Muscle layer of duodenum (tissue), 2 donors: ENCODE data around the gene LDLRAP1.
A peak's percentile ranks its signal among the peaks of the same experiment; 100 is the strongest.

Experiments
- H3K27ac ChIP-seq: one replicate; pipeline ENCODE4 v1.7.0; 2013; ENCODE audit warnings: mild to moderate bottlenecking, low read length
- H3K27me3 ChIP-seq: one replicate; pipeline ENCODE4 v1.7.0; 2013; ENCODE audit warnings: low read depth, mild to moderate bottlenecking, control low read depth, low read length
- H3K36me3 ChIP-seq, 2 donors: one replicate each; pipeline ENCODE4 v1.7.0; 2013; ENCODE audit warnings: low read length in 2 of 2, control low read depth in 1 of 2, mild to moderate bottlenecking in 1 of 2; ENCODE audit not compliant: insufficient read depth in 2 of 2, control insufficient read depth in 1 of 2
- H3K4me1 ChIP-seq, 2 donors: one replicate each; pipeline ENCODE4 v1.7.0; 2013; ENCODE audit warnings: low read length in 2 of 2, mild to moderate bottlenecking in 2 of 2, control low read depth in 1 of 2, moderate library complexity in 1 of 2; ENCODE audit not compliant: insufficient read depth in 2 of 2, control insufficient read depth in 1 of 2
- H3K4me3 ChIP-seq, 2 donors: one replicate each; pipeline ENCODE4 v1.7.0; 2013; ENCODE audit warnings: low read length in 2 of 2, low read depth in 1 of 2, mild to moderate bottlenecking in 1 of 2
- H3K9me3 ChIP-seq, 2 donors: one replicate each; pipeline ENCODE4 v1.7.0; 2013; ENCODE audit warnings: low read length in 2 of 2, control low read depth in 1 of 2, mild to moderate bottlenecking in 1 of 2; ENCODE audit not compliant: control insufficient read depth in 1 of 2
- donor health status: healthy.

The LDLRAP1 gene

DNA sequence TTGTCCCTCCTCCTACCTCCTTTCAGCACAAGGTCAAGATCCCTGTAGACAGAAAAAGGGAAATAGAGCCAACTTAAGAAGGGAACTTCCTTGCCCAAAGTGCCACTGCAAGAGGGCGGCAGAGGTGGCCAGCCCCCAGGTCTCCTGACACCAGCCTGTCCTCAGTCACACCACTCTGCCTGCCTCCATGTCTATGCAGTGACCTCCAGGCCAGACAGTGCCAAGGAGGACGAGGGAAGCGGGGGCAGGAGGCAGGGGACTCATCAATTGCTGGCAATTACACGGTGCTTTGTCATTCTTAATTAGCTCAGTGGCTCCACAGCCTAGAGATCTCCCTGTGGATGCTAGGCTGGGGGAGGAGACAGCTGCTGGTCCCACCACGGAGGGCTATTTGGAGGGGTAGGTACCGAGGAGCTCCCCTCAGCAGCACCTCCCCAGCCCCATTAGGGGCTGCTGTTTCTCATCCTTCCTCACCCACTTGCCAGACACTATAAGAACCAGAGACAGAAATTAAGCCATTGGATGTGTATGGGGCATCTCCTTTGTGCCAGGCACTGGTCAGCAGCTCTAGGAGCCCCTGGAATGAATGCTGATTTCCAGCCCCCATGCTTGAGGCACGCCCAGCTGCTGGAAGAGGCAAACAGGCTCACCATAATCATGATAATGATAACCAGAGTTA, 6.1 kb upstream of the LDLRAP1 start:
- Histone ChIP-seq H3K27me3 (no peaks in the 10 kb centered on the region), H3K4me3 (no peak overlapping the region), H3K9me3 (no peaks in the 10 kb centered on the region), H3K36me3 (no peaks in the 10 kb centered on the region), H3K27ac (no peak overlapping the region), H3K4me1 (no peaks in the 10 kb centered on the region)

DNA sequence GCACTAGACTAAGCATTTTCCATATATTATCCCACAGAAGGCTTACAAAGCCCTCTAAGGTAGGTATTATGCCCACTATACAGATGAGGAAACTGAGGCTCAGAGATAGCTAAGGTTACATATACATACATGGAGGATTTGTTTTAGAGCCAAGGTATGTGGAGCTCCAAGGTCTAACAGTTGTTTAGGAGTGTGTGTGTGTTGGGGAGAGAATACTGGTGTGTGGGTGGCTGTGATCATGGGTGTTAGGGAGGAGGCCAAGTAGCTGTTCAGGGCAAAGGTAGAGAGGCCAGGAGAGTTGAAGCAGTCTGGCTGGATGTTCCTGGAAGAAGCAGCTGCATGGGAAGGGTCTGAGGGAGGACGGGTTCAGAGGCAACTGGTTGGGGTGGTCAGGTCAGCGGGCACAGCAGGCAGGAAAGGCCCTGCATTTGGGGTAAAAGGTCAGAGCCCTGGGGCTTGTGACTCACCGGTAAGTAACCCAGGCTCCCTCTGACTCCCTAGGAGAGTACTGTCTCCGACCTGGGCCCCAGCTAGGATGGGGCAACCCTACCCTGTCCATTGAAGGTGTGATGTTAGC, 5.1 kb upstream of the LDLRAP1 start:
- Histone ChIP-seq H3K9me3 (no peaks in the 10 kb centered on the region), H3K27me3 (no peaks in the 10 kb centered on the region), H3K4me3 (no peak overlapping the region), H3K36me3 (no peaks in the 10 kb centered on the region), H3K4me1 (peaks cover 0 to 4% of the 10 kb centered on the region in 2 donors), H3K27ac (no peak overlapping the region)

DNA sequence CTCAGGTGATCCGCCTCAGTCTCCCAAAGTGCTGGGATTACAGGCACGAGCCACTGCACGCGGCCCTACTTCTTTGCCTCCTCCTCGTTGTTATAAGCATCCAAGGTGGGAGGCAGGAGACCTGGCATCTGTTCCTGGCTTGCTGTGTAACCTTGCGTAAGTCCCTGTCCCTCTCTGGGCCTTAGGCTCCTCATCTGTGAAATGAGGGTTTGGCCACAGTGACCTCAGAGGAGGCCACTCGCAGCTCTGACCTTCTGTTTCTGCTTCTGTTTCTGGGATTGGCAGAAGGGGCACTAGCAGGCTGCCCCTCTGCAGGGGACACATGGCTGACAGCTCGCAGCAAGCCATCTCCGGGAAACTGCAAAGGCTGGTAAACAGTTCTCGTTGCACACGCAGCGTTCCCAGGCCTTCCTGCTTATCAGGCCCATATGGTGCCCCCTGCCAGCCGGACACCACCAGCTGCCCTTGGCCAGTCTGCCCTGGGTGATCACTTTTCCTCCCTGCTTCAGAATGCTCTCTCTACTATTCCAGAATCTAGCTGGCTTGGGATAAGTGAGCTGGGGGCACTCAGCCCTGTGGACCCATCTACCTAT, 2.6 kb upstream of the LDLRAP1 start:
- Histone ChIP-seq H3K4me1 (peaks cover 6 to 23% of the 10 kb centered on the region in 2 donors), H3K4me3 (no peak overlapping the region), H3K27ac (no peak overlapping the region), H3K27me3 (no peaks in the 10 kb centered on the region), H3K9me3 (no peaks in the 10 kb centered on the region), H3K36me3 (no peaks in the 10 kb centered on the region)

DNA sequence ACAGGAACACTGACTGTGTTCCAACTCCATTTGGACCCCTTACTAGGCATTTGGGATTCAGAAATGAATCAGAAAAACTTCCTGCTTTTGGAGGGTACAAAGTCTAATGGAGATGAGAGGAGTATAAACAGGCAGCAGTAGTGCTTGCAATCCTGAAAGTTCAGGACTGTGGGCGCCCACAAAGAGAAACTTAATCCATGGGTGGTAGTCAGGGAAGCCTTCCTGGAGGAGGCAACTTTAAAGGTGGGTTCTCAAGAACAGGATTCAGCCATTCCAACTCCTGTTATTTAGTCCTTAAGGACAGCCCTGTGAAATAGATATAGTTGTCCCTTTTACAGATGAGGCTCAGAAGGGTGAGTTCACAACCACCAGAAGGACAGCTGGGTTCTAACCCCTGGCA, 2.0 kb upstream of the LDLRAP1 start:
- Histone ChIP-seq H3K27ac (no peak overlapping the region), H3K9me3 (no peaks in the 10 kb centered on the region), H3K4me3 (no peak overlapping the region), H3K27me3 (no peaks in the 10 kb centered on the region), H3K36me3 (no peaks in the 10 kb centered on the region), H3K4me1 (peaks cover 6 to 23% of the 10 kb centered on the region in 2 donors)

DNA sequence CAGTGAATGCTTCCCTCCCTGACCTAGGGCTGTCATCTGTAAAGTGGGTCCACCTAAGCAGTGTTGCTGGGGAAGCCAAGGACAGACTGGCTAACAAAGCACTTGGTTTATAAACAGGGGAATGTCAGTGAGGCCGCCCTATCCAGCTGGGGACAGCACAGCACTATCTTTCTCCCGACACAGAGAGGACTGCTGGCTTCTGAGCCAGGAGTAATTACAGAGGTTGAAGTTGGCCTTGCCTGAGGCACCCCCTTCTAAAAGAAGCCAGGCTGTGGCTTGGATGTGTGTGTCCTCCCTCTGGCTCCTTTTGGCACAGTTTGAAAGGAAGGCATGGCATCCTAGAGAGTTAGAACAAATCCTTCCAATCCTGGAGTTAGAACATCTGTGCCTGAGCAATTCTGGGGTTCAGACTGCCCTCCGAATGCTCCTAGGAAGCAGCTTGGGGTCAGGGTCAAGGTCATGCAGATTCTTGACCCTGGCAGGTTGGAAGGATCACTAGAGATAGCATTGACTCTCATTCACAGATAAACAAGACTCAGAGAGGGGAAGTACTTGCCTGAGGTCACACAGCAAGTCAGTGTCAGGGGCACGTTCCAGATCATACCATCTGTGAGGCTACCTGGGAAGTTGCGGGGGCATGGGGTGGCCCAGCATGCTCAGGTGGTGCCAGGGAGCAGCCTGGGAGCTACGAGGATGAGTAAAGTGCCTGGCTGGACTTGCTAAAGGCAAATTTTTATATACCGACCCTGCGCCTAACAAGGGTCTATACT, 1.3 kb upstream of the LDLRAP1 start:
- no peaks in the 10 kb centered on the region for H3K36me3 ChIP-seq
- H3K27me3 ChIP-seq = no peaks in the 10 kb centered on the region
- no peak overlapping the region for H3K27ac ChIP-seq
- no peak overlapping the region for H3K4me3 ChIP-seq
- H3K4me1 ChIP-seq = peaks cover 6 to 23% of the 10 kb centered on the region in 2 donors
- no peaks in the 10 kb centered on the region for H3K9me3 ChIP-seq

DNA sequence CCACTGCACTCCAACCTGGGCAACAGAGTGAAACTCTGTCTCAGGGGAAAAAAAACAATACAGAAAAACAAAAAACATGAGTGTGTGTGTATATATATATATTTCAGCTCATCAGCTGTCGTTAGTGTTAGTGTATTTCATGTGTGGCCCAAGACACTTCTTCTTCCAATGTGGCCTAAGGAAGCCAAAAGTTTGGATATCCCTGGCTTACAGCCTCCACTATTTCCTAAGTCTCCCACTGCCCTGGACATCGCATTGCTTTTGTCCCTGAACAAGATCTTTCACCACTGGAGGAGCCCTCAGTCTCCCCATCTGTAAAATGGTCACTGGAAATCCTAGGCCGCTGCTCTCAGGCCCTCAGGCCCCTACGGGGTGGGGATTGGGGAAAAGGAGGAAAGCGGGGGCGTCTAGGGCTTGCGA, 391 bp upstream of the LDLRAP1 start:
- H3K4me1 ChIP-seq = peaks cover 6 to 23% of the 10 kb centered on the region in 2 donors
- H3K9me3 ChIP-seq = no peaks in the 10 kb centered on the region
- H3K27me3 ChIP-seq = no peaks in the 10 kb centered on the region
- H3K36me3 ChIP-seq = no peaks in the 10 kb centered on the region
- H3K4me3 ChIP-seq = peak overlapping the region in 1 of 2 donors; percentile 87
- H3K27ac ChIP-seq = no peak overlapping the region

DNA sequence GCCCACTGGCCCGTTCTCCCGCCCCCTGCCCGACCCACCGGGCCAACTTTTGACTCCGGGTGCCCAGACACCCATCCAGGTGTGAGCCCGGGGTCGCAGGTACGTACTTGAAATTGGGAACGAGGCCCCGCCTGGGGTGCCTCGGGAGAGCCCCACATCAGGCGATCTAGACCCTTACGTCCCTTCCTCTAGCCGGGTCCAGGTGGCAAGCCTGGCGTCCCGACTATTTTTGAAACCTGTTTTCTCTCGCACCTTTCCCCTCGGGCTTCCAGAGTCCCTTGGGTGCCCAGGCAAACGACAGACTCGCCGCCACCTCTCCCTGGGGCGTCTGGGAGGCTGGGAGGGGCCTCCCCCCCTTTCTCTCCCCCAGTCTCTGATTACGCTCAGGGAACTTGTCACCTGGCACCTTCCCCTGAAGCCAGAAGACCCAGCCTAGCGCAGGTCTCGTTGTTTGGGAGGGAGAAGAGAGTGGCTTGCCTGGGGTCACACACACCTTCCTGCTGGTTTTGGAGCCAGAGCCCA, 898 bp downstream of the LDLRAP1 start:
- H3K36me3 ChIP-seq = no peaks in the 10 kb centered on the region
- no peak overlapping the region for H3K27ac ChIP-seq
- H3K4me3 ChIP-seq = peak overlapping the region; percentile 61 to 87
- no peaks in the 10 kb centered on the region for H3K9me3 ChIP-seq
- no peaks in the 10 kb centered on the region for H3K27me3 ChIP-seq
- H3K4me1 ChIP-seq = peaks cover 12 to 31% of the 10 kb centered on the region in 2 donors

DNA sequence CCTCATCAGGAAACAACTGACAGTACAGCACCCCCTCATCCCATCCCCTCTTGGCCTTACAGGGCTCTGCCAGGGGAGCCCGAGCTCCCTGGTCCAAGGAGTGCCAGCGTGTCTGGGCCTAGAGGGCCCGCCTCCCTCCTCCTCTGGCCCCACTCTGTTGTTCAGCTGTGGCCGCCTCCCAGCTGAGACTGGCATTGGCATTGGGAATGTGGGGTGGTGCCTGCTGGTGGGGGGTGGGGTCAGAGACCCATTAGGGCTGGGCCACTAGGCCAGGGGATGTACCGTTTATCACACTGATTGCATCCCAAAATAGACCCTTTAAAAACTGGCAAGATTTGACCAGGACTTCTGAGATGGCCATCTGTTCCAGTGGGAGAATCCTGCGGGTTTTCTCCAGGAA, 1.4 kb downstream of the LDLRAP1 start:
- Histone ChIP-seq H3K4me1 (peaks cover 14 to 36% of the 10 kb centered on the region in 2 donors), H3K27ac (no peak overlapping the region), H3K4me3 (peak overlapping the region; percentile 61 to 87), H3K27me3 (no peaks in the 10 kb centered on the region), H3K9me3 (no peaks in the 10 kb centered on the region), H3K36me3 (no peaks in the 10 kb centered on the region)

DNA sequence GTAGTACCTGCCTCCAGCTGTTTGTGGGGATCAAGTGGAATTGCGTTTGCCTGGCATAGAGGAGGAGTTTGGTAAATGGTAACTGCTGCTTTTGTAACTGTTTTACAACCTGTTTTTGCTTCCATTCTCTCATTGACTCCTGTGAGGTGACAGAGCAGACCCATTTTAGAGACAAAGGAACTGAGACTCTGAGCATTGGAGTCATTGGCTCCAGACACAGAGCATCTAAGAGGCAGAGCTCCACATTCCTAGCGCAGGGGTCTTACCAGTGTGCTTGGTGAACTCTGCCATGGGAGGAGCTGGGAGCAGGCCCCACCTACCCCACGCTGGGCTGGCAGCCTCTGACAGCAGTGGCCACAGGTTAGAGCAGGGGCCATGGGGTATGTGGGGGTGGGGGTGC, 2.4 kb downstream of the LDLRAP1 start:
- Histone ChIP-seq H3K27ac (no peak overlapping the region), H3K4me1 (peaks cover 14 to 45% of the 10 kb centered on the region in 2 donors), H3K4me3 (no peak overlapping the region)

DNA sequence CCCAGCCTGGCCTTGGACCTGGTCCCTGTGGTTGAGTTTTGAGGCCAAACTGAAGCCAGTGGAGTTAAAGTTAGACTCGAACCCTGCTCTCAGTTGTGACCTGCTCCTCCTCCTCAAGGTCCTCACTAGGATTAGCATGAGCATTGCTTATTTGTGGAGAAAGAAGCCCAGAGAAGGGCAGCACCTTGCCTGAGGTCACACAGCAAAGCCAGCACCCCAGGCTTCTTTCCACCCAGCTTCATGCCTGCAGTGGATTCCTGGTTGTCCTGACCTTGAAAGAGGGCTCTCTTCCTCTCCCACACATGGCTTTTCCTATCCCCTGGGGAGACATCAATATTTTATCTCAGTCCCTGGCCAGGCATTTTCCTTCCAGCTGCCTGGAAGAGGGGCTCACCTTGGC, 2.8 kb downstream of the LDLRAP1 start:
- H3K9me3 ChIP-seq = no peaks in the 10 kb centered on the region
- no peaks in the 10 kb centered on the region for H3K27me3 ChIP-seq
- peaks cover 14 to 49% of the 10 kb centered on the region in 2 donors for H3K4me1 ChIP-seq
- no peaks in the 10 kb centered on the region for H3K36me3 ChIP-seq
- no peak overlapping the region for H3K4me3 ChIP-seq
- no peak overlapping the region for H3K27ac ChIP-seq

More for the DNA sequence above, 2.4 kb downstream of the LDLRAP1 start:
- Histone ChIP-seq H3K9me3 (no peaks in the 10 kb centered on the region), H3K36me3 (no peaks in the 10 kb centered on the region), H3K27me3 (no peaks in the 10 kb centered on the region)

DNA sequence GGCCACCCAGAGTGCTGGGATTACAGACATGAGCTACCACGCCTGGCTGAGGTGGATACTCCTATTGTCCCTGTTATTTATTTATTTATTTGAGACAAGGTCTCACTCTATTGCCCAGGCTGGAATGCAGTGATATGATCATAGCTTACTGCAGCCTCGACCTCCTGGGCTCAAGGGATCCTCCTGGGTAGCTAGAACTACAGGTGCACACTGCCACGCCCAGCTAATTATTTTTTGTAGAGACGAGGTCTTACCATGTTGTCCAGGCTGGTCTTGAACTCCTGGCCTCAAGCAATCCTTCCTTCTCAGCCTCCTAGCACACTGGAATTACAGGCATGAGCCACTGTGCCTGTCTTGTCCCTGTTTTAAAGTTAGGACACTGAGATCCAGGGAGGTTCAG, 5.2 kb downstream of the LDLRAP1 start:
- H3K27me3 ChIP-seq = no peaks in the 10 kb centered on the region
- H3K36me3 ChIP-seq = no peaks in the 10 kb centered on the region
- H3K4me1 ChIP-seq = peaks cover 14 to 45% of the 10 kb centered on the region in 2 donors
- no peak overlapping the region for H3K4me3 ChIP-seq
- peak overlapping the region; percentile 9 for H3K27ac ChIP-seq
- H3K9me3 ChIP-seq = no peaks in the 10 kb centered on the region
